Glutamatergic neuron (in vitro differentiated cells): ENCODE data around the gene MYT1. TPM values are rescaled to one million over a fixed set of nuclear protein-coding genes. Genes with fewer than 3 reads are reported as not detected.
"Not testable (repeated sequence)": the region's sequence is repeated elsewhere in the genome, so short reads cannot be mapped to it uniquely, and the experiment has no call there.

Experiments
- DNase-seq: peaks from one replicate; pipeline ENCODE4 v3.0.0; 2022
- H3K27ac Mint-ChIP-seq: one replicate; pipeline ENCODE4 v1.8.0; 2020; ENCODE audit warnings: mild to moderate bottlenecking, mixed read lengths, inconsistent platforms; ENCODE audit not compliant: unreplicated experiment
- H3K27me3 Mint-ChIP-seq: one replicate; pipeline ENCODE4 v1.8.0; 2020; ENCODE audit warnings: mild to moderate bottlenecking, moderate library complexity, mixed read lengths, inconsistent platforms; ENCODE audit not compliant: unreplicated experiment
- H3K36me3 Mint-ChIP-seq: one replicate; pipeline ENCODE4 v1.8.0; 2020; ENCODE audit warnings: mild to moderate bottlenecking, mixed read lengths, inconsistent platforms; ENCODE audit not compliant: unreplicated experiment
- H3K4me1 Mint-ChIP-seq: one replicate; pipeline ENCODE4 v1.8.0; 2020; ENCODE audit warnings: mild to moderate bottlenecking, low read depth, mixed read lengths, inconsistent platforms; ENCODE audit not compliant: unreplicated experiment
- H3K4me3 Mint-ChIP-seq: one replicate; pipeline ENCODE4 v1.8.0; 2020; ENCODE audit warnings: mild to moderate bottlenecking, mixed read lengths, inconsistent platforms; ENCODE audit not compliant: unreplicated experiment
- H3K9me3 Mint-ChIP-seq: one replicate; pipeline ENCODE4 v1.8.0; 2020; ENCODE audit warnings: mild to moderate bottlenecking, moderate library complexity, mixed read lengths, inconsistent platforms; ENCODE audit not compliant: unreplicated experiment
- CTCF ChIP-seq: fragments of 200-600 bp; sonication (generic); IDR thresholded peaks from one replicate; pipeline ENCODE4 v1.5.0; 2021; ENCODE audit not compliant: partially characterized antibody, unreplicated experiment
- total RNA-seq: library from RNA; stranded (reverse); fragmentation: NEBNext Ultra II Directional; extraction: Animal tissue kit (Norgen Biotek cat#: 25700); gene quantifications from one replicate; pipeline ENCODE4 v1.2.1, GENCODE V29; 2021; ENCODE audit not compliant: unreplicated experiment

The MYT1 gene
- total RNA-seq, 1 donor from 2014 or later = 159 TPM

- no peak for TF ChIP-seq CTCF
- Mint-ChIP-seq H3K4me1 (peaks cover 2% of the 10 kb centered on the region), H3K4me3 (no peak overlapping the region), H3K27me3 (peaks cover 6% of the 10 kb centered on the region), H3K36me3 (peaks cover 7% of the 10 kb centered on the region), H3K27ac (no peak overlapping the region), H3K9me3 (peaks cover 8% of the 10 kb centered on the region)
- peak; percentile 3 for DNase-seq
Measured at GRCh38 chr20:64130271-64130670, 34.0 kb upstream of the MYT1 start.

GRCh38 chr20:64130876-64131275 lies 33.4 kb upstream of the MYT1 start:
- peaks cover 3% of the 10 kb centered on the region for H3K4me1 Mint-ChIP-seq
- peaks cover 8% of the 10 kb centered on the region for H3K9me3 Mint-ChIP-seq
- no peak overlapping the region for H3K4me3 Mint-ChIP-seq
- TF ChIP-seq CTCF = no peak
- peak; percentile 3 for DNase-seq
- H3K27ac Mint-ChIP-seq = no peak overlapping the region
- H3K36me3 Mint-ChIP-seq = peaks cover 7% of the 10 kb centered on the region
- H3K27me3 Mint-ChIP-seq = peaks cover 6% of the 10 kb centered on the region

DNA sequence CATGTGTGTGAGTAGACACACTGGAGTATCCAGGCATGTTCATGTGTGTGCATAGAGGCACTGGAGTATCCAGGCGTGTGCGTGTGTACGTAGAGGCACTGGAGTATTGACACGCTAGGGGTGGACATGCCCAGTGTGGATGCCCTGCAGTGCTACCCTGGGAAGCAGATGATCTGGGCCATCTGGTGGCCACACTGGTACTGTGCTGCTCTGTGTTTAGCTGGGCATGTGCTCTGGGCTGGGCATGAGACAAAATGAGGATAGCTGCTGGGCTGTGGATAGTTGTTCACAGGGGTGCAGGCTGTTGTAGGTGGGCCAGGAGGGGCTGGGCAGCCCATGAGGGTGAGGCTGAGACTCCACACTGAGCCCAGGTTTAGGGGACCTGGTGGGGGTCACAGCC lies 32.8 kb upstream of the MYT1 start:
- peak; percentile 18 for DNase-seq
- peaks cover 8% of the 10 kb centered on the region for H3K9me3 Mint-ChIP-seq
- no peak overlapping the region for H3K4me3 Mint-ChIP-seq
- no peak overlapping the region for H3K27ac Mint-ChIP-seq
- H3K36me3 Mint-ChIP-seq = peaks cover 7% of the 10 kb centered on the region
- peaks cover 6% of the 10 kb centered on the region for H3K27me3 Mint-ChIP-seq
- H3K4me1 Mint-ChIP-seq = peaks cover 5% of the 10 kb centered on the region
- no peak for TF ChIP-seq CTCF

- peak; percentile 28 for DNase-seq
- Mint-ChIP-seq H3K27me3 (peaks cover 5% of the 10 kb centered on the region), H3K36me3 (no peaks in the 10 kb centered on the region), H3K4me1 (peaks cover 5% of the 10 kb centered on the region), H3K9me3 (peaks cover 7% of the 10 kb centered on the region), H3K4me3 (no peak overlapping the region), H3K27ac (no peak overlapping the region)
- no peak for TF ChIP-seq CTCF
Measured at GRCh38 chr20:64133951-64134407, 30.3 kb upstream of the MYT1 start.

DNA sequence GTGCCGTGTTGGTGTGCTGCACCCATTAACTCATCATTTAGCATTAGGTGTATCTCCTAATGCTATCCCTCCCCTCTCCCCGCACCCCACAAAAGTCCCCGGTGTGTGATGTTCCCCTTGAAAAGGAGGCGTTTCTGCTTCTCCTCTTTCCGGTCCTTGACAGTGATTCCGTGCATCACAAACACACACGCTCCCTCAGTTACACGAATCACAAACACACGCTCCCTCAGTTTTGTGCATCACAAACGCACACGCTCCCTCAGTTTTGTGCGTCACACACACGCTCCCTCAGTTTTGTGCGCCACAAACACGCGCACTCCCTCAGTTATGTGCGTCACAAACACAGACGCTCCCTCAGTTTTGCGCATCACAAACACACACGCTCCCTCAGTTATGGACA lies 29.5 kb upstream of the MYT1 start:
- not testable (repeated sequence) for H3K4me1 Mint-ChIP-seq, H3K27ac Mint-ChIP-seq, H3K9me3 Mint-ChIP-seq, H3K27me3 Mint-ChIP-seq, H3K36me3 Mint-ChIP-seq
- DNase-seq = peak; percentile 3
- H3K4me3 Mint-ChIP-seq = peak overlapping the region; percentile 46
